IMR-90 (cell line): ENCODE measurements around the gene SOBP. TPM values are rescaled to one million over a fixed set of nuclear protein-coding genes. Genes with fewer than 3 reads are reported as not detected.

ENCODE experiments used
- ATAC-seq: fragments of 200-7000 bp; cut with Tn5 transposase; 2 replicates; pipeline ENCODE4 v1.9.1; 2020; ENCODE audit warnings: low read depth, mild to moderate bottlenecking, moderate library complexity
- BruUV-seq: library from RNA; stranded (reverse); fragments of 400-500 nt; replicated peaks from 2 replicates; lab custom pipeline; 2021; lab: Mats Ljungman, UMichigan
- CTCF ChIA-PET: fragments of 300-600 bp; formaldehyde crosslinking; extraction: SDS; loops from one replicate; lab custom pipeline; 2021; ENCODE audit warnings: antibody characterized with exemption; lab: Yijun Ruan, JAX
- POLR2A ChIA-PET: fragments of 300-600 bp; sonication (Branson Sonifier 250); formaldehyde crosslinking; loops from one replicate; lab custom pipeline; 2022; ENCODE audit warnings: antibody characterized with exemption; ENCODE audit not compliant: unreplicated experiment; lab: Charles Lee
- DNase-seq: peaks from one replicate; pipeline ENCODE4 v3.0.0; 2013
- H2AFZ ChIP-seq: replicated peaks from 2 replicates; pipeline ENCODE3; 2013; ENCODE audit warnings: low read length, mild to moderate bottlenecking; ENCODE audit not compliant: poor library complexity
- H2AK5ac ChIP-seq: 2 replicates; pipeline ENCODE4 v1.6.1; 2013; ENCODE audit warnings: low read depth, low read length, inconsistent platforms
- H2AK9ac ChIP-seq: replicated peaks from 2 replicates; pipeline ENCODE3; 2013; ENCODE audit warnings: mild to moderate bottlenecking, low read depth, low read length, moderate library complexity; ENCODE audit not compliant: poor library complexity
- H2BK120ac ChIP-seq: 2 replicates; pipeline ENCODE4 v1.6.1; 2013; ENCODE audit warnings: low read depth, low read length, inconsistent platforms
- H2BK15ac ChIP-seq: 3 replicates; pipeline ENCODE4 v1.6.1; 2013; ENCODE audit warnings: low read depth, low read length, inconsistent platforms
- H2BK20ac ChIP-seq: 2 replicates; pipeline ENCODE4 v1.6.1; 2013; ENCODE audit warnings: low read depth, mild to moderate bottlenecking, inconsistent platforms, low read length, moderate library complexity
- H2BK5ac ChIP-seq: 2 replicates; pipeline ENCODE4 v1.6.1; 2013; ENCODE audit warnings: mild to moderate bottlenecking, low read depth, low read length, inconsistent platforms; ENCODE audit not compliant: poor library complexity, severe bottlenecking
- H3K14ac ChIP-seq: replicated peaks from 2 replicates; pipeline ENCODE4 v1.6.1; 2013; ENCODE audit warnings: low read depth, low read length, inconsistent platforms
- H3K18ac ChIP-seq: 2 replicates; pipeline ENCODE4 v1.6.1; 2013; ENCODE audit warnings: low read depth, low read length, control low read depth
- H3K23ac ChIP-seq: 2 replicates; pipeline ENCODE4 v1.6.1; 2013; ENCODE audit warnings: low read depth, low read length, inconsistent platforms
- H3K27ac ChIP-seq: 2 replicates; pipeline ENCODE4 v1.5.1; 2013; ENCODE audit warnings: mild to moderate bottlenecking, control low read depth, low read length; ENCODE audit not compliant: insufficient read depth
- H3K27me3 ChIP-seq: 2 replicates; pipeline ENCODE4 v1.6.1; 2013; ENCODE audit warnings: low read length; ENCODE audit not compliant: control insufficient read depth, insufficient read depth
- H3K36me3 ChIP-seq: 2 replicates; pipeline ENCODE4 v1.6.1; 2013; ENCODE audit warnings: low read length, mixed read lengths; ENCODE audit not compliant: control insufficient read depth, insufficient read depth
- H3K4ac ChIP-seq: 2 replicates; pipeline ENCODE4 v1.6.1; 2013; ENCODE audit warnings: low read depth, low read length, inconsistent platforms
- H3K4me1 ChIP-seq: 2 replicates; pipeline ENCODE4 v1.6.1; 2013; ENCODE audit warnings: low read length, mixed read lengths; ENCODE audit not compliant: control insufficient read depth, insufficient read depth
- H3K4me2 ChIP-seq: 2 replicates; pipeline ENCODE4 v1.6.1; 2013; ENCODE audit warnings: low read depth, mild to moderate bottlenecking, control low read depth, low read length, moderate library complexity
- H3K4me3 ChIP-seq: 2 replicates; pipeline ENCODE4 v1.5.1; 2013; ENCODE audit warnings: low read depth, mild to moderate bottlenecking, control low read depth, low read length, moderate library complexity; ENCODE audit not compliant: insufficient read depth
- H3K56ac ChIP-seq: 2 replicates; pipeline ENCODE4 v1.6.1; 2013; ENCODE audit warnings: low read length, inconsistent platforms; ENCODE audit not compliant: insufficient read depth; ENCODE audit errors: extremely low read depth
- H3K79me1 ChIP-seq, 2 experiments: 2 replicates each; pipeline ENCODE4 v1.6.1; 2013; ENCODE audit warnings: low read length in 2 of 2, inconsistent platforms in 1 of 2, low read depth in 1 of 2
- H3K9ac ChIP-seq: 2 replicates; pipeline ENCODE4 v1.6.1; 2013; ENCODE audit warnings: low read depth, low read length, control low read depth
- H3K9me1 ChIP-seq: 2 replicates; pipeline ENCODE4 v1.6.1; 2013; ENCODE audit warnings: low read length, inconsistent platforms; ENCODE audit not compliant: insufficient read depth
- H3K9me3 ChIP-seq: 2 replicates; pipeline ENCODE4 v1.6.1; 2013; ENCODE audit warnings: low read length; ENCODE audit not compliant: control insufficient read depth, insufficient read depth
- H4K20me1 ChIP-seq: 2 replicates; pipeline ENCODE4 v1.6.1; 2013; ENCODE audit warnings: low read length, inconsistent platforms; ENCODE audit not compliant: insufficient read depth
- H4K5ac ChIP-seq: 2 replicates; pipeline ENCODE4 v1.6.1; 2013; ENCODE audit warnings: mild to moderate bottlenecking, low read depth, low read length, control low read depth
- H4K8ac ChIP-seq, 2 experiments: 2 replicates each; pipeline ENCODE4 v1.6.1; 2013; ENCODE audit warnings: low read depth in 2 of 2, low read length in 2 of 2, control low read depth in 1 of 2, inconsistent platforms in 1 of 2
- H4K91ac ChIP-seq: 2 replicates; pipeline ENCODE4 v1.6.1; 2013; ENCODE audit warnings: low read depth, low read length, inconsistent platforms; ENCODE audit not compliant: insufficient read depth
- BHLHE40 ChIP-seq: fragments of 150-350 bp; IDR thresholded peaks from 2 replicates; pipeline ENCODE4 v1.6.1; 2016; ENCODE audit warnings: mild to moderate bottlenecking, low read depth, low read length
- CEBPB ChIP-seq: IDR thresholded peaks from 2 replicates; pipeline ENCODE4 v1.6.1; 2012; ENCODE audit warnings: low read depth, low read length, improper control_type of control experiment
- CHD1 ChIP-seq: IDR thresholded peaks from 2 replicates; pipeline ENCODE4 v1.6.1; 2012; ENCODE audit warnings: low read depth, low read length, improper control_type of control experiment
- CTCF ChIP-seq: conservative IDR thresholded peaks from 2 replicates; pipeline ENCODE4 v1.5.1; 2012; ENCODE audit warnings: mild to moderate bottlenecking, low read depth, low read length, improper control_type of control experiment
- FOS ChIP-seq: fragments of 150-350 bp; IDR thresholded peaks from 2 replicates; pipeline ENCODE4 v1.6.1; 2016; ENCODE audit warnings: low read depth, low read length
- MAFK ChIP-seq: IDR thresholded peaks from 2 replicates; pipeline ENCODE4 v1.6.1; 2012; ENCODE audit warnings: low read depth, low read length, improper control_type of control experiment
- MAZ ChIP-seq: IDR thresholded peaks from 2 replicates; pipeline ENCODE4 v1.6.1; 2012; ENCODE audit warnings: low read depth, mild to moderate bottlenecking, low read length, improper control_type of control experiment, moderate library complexity, borderline replicate concordance
- MXI1 ChIP-seq: IDR thresholded peaks from 2 replicates; pipeline ENCODE4 v1.6.1; 2012; ENCODE audit warnings: low read depth, mild to moderate bottlenecking, low read length, moderate library complexity, borderline replicate concordance
- NFE2L2 ChIP-seq: fragments of 150-350 bp; IDR thresholded peaks from 2 replicates; pipeline ENCODE4 v1.6.1; 2016; ENCODE audit warnings: low read depth, mild to moderate bottlenecking, low read length
- POLR2A ChIP-seq: IDR thresholded peaks from 2 replicates; pipeline ENCODE4 v1.6.1; 2012; ENCODE audit warnings: mild to moderate bottlenecking, low read depth, low read length
- RAD21 ChIP-seq: IDR thresholded peaks from 2 replicates; pipeline ENCODE4 v1.6.1; 2012; ENCODE audit warnings: low read length, improper control_type of control experiment
- RCOR1 ChIP-seq: IDR thresholded peaks from 2 replicates; pipeline ENCODE4 v1.6.1; 2012; ENCODE audit warnings: mild to moderate bottlenecking, low read length, improper control_type of control experiment; ENCODE audit not compliant: insufficient replicate concordance
- RFX5 ChIP-seq: IDR thresholded peaks from 2 replicates; pipeline ENCODE4 v1.8.0; 2012; ENCODE audit warnings: low read depth, mild to moderate bottlenecking, low read length, moderate library complexity
- SMC3 ChIP-seq: fragments of 150-350 bp; IDR thresholded peaks from 2 replicates; pipeline ENCODE4 v1.6.1; 2016; ENCODE audit warnings: low read depth, mild to moderate bottlenecking, antibody characterized with exemption, low read length, moderate library complexity
- USF2 ChIP-seq: fragments of 150-350 bp; IDR thresholded peaks from 2 replicates; pipeline ENCODE4 v1.6.1; 2017; ENCODE audit warnings: mild to moderate bottlenecking, antibody characterized with exemption, low read length, low read depth
- WGBS, 2 experiments: methylation state at CpG; one replicate each; pipeline versions ENCODE4 v1.1.5 to v1.1.7; 2013; ENCODE audit warnings: missing lambda C conversion rate in 2 of 2; ENCODE audit not compliant: insufficient read length in 1 of 2; ENCODE audit errors: extremely low coverage in 2 of 2; 5-methylcytosine and 5-hydroxymethylcytosine counted together
- dilution Hi-C: fragments of 300-500 bp; cut with HindIII; formaldehyde crosslinking; loops from one replicate; pipeline ENCODE4 v1.14.3; 2018; ENCODE audit warnings: low sequenced_read_pairs; ENCODE audit not compliant: unreplicated experiment
- in situ Hi-C: fragments of 300-500 bp; cut with MboI; formaldehyde crosslinking; loops from 3 replicates; pipeline ENCODE4 v1.14.3; 2019; ENCODE audit warnings: low sequenced_read_pairs, inconsistent platforms, mixed read lengths
- intact Hi-C: fragments of 100-400 bp; cut with micrococcal nuclease; formaldehyde crosslinking; loops from 2 replicates; pipeline ENCODE4 v1.10.0; 2022
- polyA plus RNA-seq, 3 experiments: library from polyadenylated mRNA; depleted of rRNA; stranded (reverse); fragments of >200 nt; gene quantifications; 2 replicates each; pipeline ENCODE4 v1.2.3, GENCODE V29; 2012; ENCODE audit warnings: low replicate concordance in 1 of 3
- total RNA-seq: library from RNA; depleted of rRNA; stranded (reverse); fragments of >200 nt; gene quantifications from 2 replicates; pipeline ENCODE4 v1.2.3, GENCODE V29; 2012

Gene SOBP
- total and polyA plus RNA-seq, 2 of the 4 experiments (the other 2 are of a cell fraction): 0.60 to 0.72 TPM

- H3K9ac ChIP-seq: no peak overlapping the region
- H2BK5ac ChIP-seq: no peak overlapping the region
- peaks cover 5% of the 10 kb centered on the region; the same call in 1 of the 2 replicates for H3K4me1 ChIP-seq
- H3K56ac ChIP-seq: no peak overlapping the region
- H3K9me1 ChIP-seq: no peaks in the 10 kb centered on the region
- no peak overlapping the region for H3K14ac ChIP-seq
- CTCF ChIA-PET: interaction anchor here (0.6 to 0.9 kb wide), 2 partner anchors 28 to 155 kb away, joined by 3 to 4 read pairs; no protein-coding TSS in a partner anchor
- H3K79me1 ChIP-seq: no peaks in the 10 kb centered on the region
- no peak overlapping the region for H2AK9ac ChIP-seq
- no peak overlapping the region for H2BK20ac ChIP-seq
- H3K4me2 ChIP-seq: no peak overlapping the region
- H4K5ac ChIP-seq: no peak overlapping the region
- no peaks in the 10 kb centered on the region for H4K20me1 ChIP-seq
- H3K23ac ChIP-seq: no peak overlapping the region
- H4K8ac ChIP-seq: no peak overlapping the region
- intact Hi-C loops (loop anchor here (10.0 kb wide), 1 partner anchor 573 kb away; no protein-coding TSS in a partner anchor), dilution Hi-C loops (no loop called here), in situ Hi-C loops (loop anchor here (5.0 kb wide), 1 partner anchor 35 kb away; no protein-coding TSS in a partner anchor)
- ATAC-seq (no peak), DNase-seq (no peak)
- H4K91ac ChIP-seq: no peak overlapping the region
- H3K27ac ChIP-seq: no peak overlapping the region
- H3K4ac ChIP-seq: no peak overlapping the region
- H3K27me3 ChIP-seq: 0 out of 2 replicates have a peak, but pooled peaks cover 4% of the 10 kb centered on the region
- 67% methylated on average over 1 of the region's 18 CpGs; no CpG with 5 or more reads in 1 of the 2 experiments for WGBS, 2 experiments
- no peaks in the 10 kb centered on the region for H3K9me3 ChIP-seq
- H2BK15ac ChIP-seq: no peak overlapping the region
- POLR2A ChIA-PET: no interaction called here
- H2AK5ac ChIP-seq: no peak overlapping the region
- no peak overlapping the region for H3K18ac ChIP-seq
- no TSS peak for BruUV-seq
- H3K4me3 ChIP-seq: no peak overlapping the region
- H2AFZ ChIP-seq: no peak overlapping the region
- H3K36me3 ChIP-seq: no peaks in the 10 kb centered on the region
- no peak overlapping the region for H2BK120ac ChIP-seq
- TF ChIP-seq CHD1 (no peak), BHLHE40 (no peak), MAFK (no peak), RFX5 (no peak), MXI1 (no peak), SMC3 (no peak), USF2 (no peak), FOS (no peak), NFE2L2 (no peak), MAZ (no peak), POLR2A (no peak), RCOR1 (no peak), CTCF (no peak), CEBPB (no peak), RAD21 (no peak)
Measured at GRCh38 chr6:107707346-107708275, 217.7 kb downstream of the SOBP start.
